ENCODE data around the gene LGALS14.

Gene LGALS14

DNA sequence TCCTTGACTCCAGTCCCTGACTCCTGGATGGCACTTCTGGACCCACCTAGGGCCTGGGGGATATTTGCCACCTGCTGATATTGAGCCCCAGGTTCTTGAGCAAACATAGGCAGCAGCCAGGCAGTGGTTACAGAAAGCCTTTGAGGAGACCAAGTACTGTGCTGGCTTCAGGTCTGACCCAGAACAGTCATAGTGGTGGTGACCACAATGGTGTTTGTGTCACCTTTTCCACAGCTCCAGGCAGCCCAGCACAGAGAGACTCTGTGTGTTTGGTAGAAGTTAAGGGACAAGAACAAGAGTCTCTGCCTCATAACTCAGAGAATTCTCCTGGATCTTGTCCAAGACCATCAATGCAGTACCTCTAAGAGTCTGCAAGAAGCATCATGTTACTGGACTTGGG, 48.1 kb downstream of the LGALS14 start:
- no peak for DNase-seq

DNA sequence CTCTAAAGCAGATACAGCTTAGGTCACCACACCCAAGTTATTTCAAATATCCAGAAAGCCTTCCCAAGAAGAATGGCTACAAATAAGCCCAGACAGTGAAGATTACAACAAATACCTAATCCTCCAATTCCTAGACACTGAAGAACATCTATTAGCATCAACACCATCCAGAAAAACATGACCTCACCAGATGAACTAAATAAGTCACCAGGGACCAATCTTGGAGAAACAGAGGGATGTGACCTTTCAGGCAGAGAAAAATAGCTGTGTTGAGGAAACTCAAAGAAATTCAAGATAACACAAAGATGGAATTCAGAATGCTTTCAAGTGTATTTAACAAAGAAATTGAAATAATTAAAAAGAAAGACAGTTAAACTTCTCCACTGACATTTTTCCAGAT, 48.5 kb downstream of the LGALS14 start:
- no peak for DNase-seq

DNA sequence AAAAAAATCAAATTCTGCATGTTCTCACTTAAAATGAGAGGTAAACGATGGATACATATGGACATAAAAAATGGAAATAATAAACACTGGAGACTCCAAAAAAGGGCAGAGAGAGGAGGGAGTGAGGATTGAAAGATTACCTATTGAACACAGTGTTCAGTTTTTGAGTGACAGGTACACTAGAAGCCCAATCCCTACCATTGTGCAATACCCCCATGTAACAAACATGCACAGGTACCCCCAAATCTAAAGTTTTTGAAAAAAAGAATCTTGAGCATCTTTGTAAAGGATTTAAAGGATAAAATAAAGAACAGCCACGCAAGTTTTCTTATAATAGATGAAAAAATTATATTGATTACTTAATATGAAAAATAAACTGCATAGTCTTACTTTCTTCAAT, 50.3 kb downstream of the LGALS14 start:
- no peak for DNase-seq

DNA sequence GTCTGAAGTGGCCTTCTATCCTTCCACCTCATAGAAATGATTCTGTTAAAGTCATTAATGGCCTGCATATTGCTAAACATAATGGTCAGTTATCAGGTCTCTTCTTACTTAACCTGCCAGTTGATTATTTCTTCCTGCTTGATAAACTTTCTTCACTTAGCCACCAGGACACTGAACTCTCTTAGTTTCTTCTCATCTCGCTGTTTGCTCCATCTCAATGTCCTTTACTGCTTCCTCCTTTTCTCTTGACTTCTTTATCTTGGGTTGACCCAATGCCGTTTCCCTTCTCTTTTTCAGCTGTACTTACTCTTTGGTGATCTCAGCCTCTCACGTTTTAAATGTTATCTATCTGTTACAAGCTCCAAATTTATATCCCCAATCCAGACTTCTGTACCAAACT, 50.7 kb downstream of the LGALS14 start:
- DNase-seq, result no peak
